ENCODE results near the gene SPEM2.
A peak's percentile ranks its signal among the peaks of the same experiment; 100 is the strongest.

Gene SPEM2

GRCh38 chr17:7391307-7391706 lies 34.1 kb upstream of the SPEM2 start:
- no peak for DNase-seq
- Histone ChIP-seq H3K36me3 (peaks cover 23% of the 10 kb centered on the region), H3K27me3 (ENCODE audit: insufficient read depth, low read depth, severe bottlenecking) (no peaks in the 10 kb centered on the region), H3K27ac (no peak overlapping the region), H3K9me3 (ENCODE audit: severe bottlenecking) (no peaks in the 10 kb centered on the region), H3K4me3 (ENCODE audit: low read depth, low read length) (no peak overlapping the region)
- TF ChIP-seq CTCF (IDR thresholded peaks at IDR 0.05; ENCODE audit: low read depth, low read length): no peak

GRCh38 chr17:7392696-7393612 lies 32.5 kb upstream of the SPEM2 start:
- Histone ChIP-seq H3K9me3 (ENCODE audit: severe bottlenecking) (no peaks in the 10 kb centered on the region), H3K36me3 (peaks cover 23% of the 10 kb centered on the region), H3K27ac (no peak overlapping the region), H3K27me3 (ENCODE audit: insufficient read depth, low read depth, severe bottlenecking) (no peaks in the 10 kb centered on the region), H3K4me3 (ENCODE audit: low read depth, low read length) (no peak overlapping the region)
- no peak for TF ChIP-seq CTCF (IDR thresholded peaks at IDR 0.05; ENCODE audit: low read depth, low read length)
- DNase-seq: no peak

- Histone ChIP-seq H3K27me3 (ENCODE audit: insufficient read depth, low read depth, severe bottlenecking) (no peaks in the 10 kb centered on the region), H3K9me3 (ENCODE audit: severe bottlenecking) (no peaks in the 10 kb centered on the region), H3K27ac (peak overlapping the region; percentile 75), H3K36me3 (peaks cover 17% of the 10 kb centered on the region), H3K4me3 (ENCODE audit: low read depth, low read length) (peak overlapping the region; percentile 49)
- TF ChIP-seq CTCF (IDR thresholded peaks at IDR 0.05; ENCODE audit: low read depth, low read length): peak; percentile 10; the same call in 1 of the 2 replicates
- DNase-seq: peak; percentile 61
Observed at GRCh38 chr17:7393613-7394451, 31.6 kb upstream of the SPEM2 start.

GRCh38 chr17:7394452-7395191 lies 30.8 kb upstream of the SPEM2 start, which contains the start of gene PLSCR3:
Gene PLSCR3, minus strand, starts transcription at chr17:7394525. Its CDS starts 415 bp downstream, at chr17:7394110.
- Histone ChIP-seq H3K36me3 (peaks cover 9% of the 10 kb centered on the region), H3K4me3 (ENCODE audit: low read depth, low read length) (peak within 1 kb of the TSS; percentile 49), H3K27ac (peak within 1 kb of the TSS; percentile 75), H3K27me3 (ENCODE audit: insufficient read depth, low read depth, severe bottlenecking) (no peaks in the 10 kb centered on the region), H3K9me3 (ENCODE audit: severe bottlenecking) (no peaks in the 10 kb centered on the region)
- DNase-seq: peak; percentile 90
- TF ChIP-seq CTCF (IDR thresholded peaks at IDR 0.05; ENCODE audit: low read depth, low read length): peak; percentile 65

- H3K36me3 ChIP-seq: peaks cover 5% of the 10 kb centered on the region
- no peak overlapping the region for H3K27ac ChIP-seq
- no peak overlapping the region for H3K4me3 ChIP-seq (ENCODE audit: low read depth, low read length)
- no peak for TF ChIP-seq CTCF (IDR thresholded peaks at IDR 0.05; ENCODE audit: low read depth, low read length)
- no peak for DNase-seq
- no peaks in the 10 kb centered on the region for H3K9me3 ChIP-seq (ENCODE audit: severe bottlenecking)
- H3K27me3 ChIP-seq (ENCODE audit: insufficient read depth, low read depth, severe bottlenecking): no peaks in the 10 kb centered on the region
Observed at GRCh38 chr17:7396147-7396546, 29.3 kb upstream of the SPEM2 start.

Data from WERI-Rb-1 (cell line).